Liver (tissue), 3 donors: Measurements from ENCODE around the gene TMEM254.

Experiments used
- ATF3 ChIP-seq: IDR thresholded peaks from 2 replicates; pipeline ENCODE4 v1.6.1; 2016; ENCODE audit warnings: antibody characterized with exemption
- FOXA1 ChIP-seq: IDR thresholded peaks from 2 replicates; pipeline ENCODE4 v1.6.1; 2016; ENCODE audit warnings: antibody characterized with exemption
- JUND ChIP-seq, 2 donors: IDR thresholded peaks; 2 replicates each; pipeline ENCODE4 v1.6.1; 2016; ENCODE audit warnings: antibody characterized with exemption in 2 of 2
- RAD21 ChIP-seq, 2 donors: IDR thresholded peaks; 2 replicates each; pipeline ENCODE4 v1.6.1; 2016; ENCODE audit warnings: antibody characterized with exemption in 2 of 2, mild to moderate bottlenecking in 2 of 2
- REST ChIP-seq: IDR thresholded peaks from 2 replicates; pipeline ENCODE4 v1.6.1; 2016; ENCODE audit warnings: antibody characterized with exemption, mild to moderate bottlenecking
- SP1 ChIP-seq: IDR thresholded peaks from 2 replicates; pipeline ENCODE4 v1.6.1; 2018; ENCODE audit warnings: antibody characterized with exemption, mild to moderate bottlenecking
- TAF1 ChIP-seq: conservative IDR thresholded peaks from 2 replicates; pipeline ENCODE4 v1.6.1; 2016; ENCODE audit warnings: antibody characterized with exemption, mild to moderate bottlenecking
- YY1 ChIP-seq: IDR thresholded peaks from 2 replicates; pipeline ENCODE4 v1.6.1; 2016; ENCODE audit warnings: antibody characterized with exemption, mild to moderate bottlenecking
- TF ChIP-seq, protein P1 (sequence below): fragments of 150-350 bp; IDR thresholded peaks from 2 replicates; pipeline ENCODE4 v1.5.1; 2017; ENCODE audit warnings: improper control_type of control experiment, low read depth, low read length; ENCODE audit not compliant: missing input control
- donor health status: healthy.
- donor health status: healthy.

- no peak for TF ChIP-seq REST
- TF ChIP-seq, protein P1, sequence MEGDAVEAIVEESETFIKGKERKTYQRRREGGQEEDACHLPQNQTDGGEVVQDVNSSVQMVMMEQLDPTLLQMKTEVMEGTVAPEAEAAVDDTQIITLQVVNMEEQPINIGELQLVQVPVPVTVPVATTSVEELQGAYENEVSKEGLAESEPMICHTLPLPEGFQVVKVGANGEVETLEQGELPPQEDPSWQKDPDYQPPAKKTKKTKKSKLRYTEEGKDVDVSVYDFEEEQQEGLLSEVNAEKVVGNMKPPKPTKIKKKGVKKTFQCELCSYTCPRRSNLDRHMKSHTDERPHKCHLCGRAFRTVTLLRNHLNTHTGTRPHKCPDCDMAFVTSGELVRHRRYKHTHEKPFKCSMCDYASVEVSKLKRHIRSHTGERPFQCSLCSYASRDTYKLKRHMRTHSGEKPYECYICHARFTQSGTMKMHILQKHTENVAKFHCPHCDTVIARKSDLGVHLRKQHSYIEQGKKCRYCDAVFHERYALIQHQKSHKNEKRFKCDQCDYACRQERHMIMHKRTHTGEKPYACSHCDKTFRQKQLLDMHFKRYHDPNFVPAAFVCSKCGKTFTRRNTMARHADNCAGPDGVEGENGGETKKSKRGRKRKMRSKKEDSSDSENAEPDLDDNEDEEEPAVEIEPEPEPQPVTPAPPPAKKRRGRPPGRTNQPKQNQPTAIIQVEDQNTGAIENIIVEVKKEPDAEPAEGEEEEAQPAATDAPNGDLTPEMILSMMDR = no peak
- no peak for TF ChIP-seq SP1
- TF ChIP-seq TAF1 = no peak
- no peak for TF ChIP-seq YY1
- no peak for TF ChIP-seq JUND (IDR thresholded peaks at IDR 0.05)
- TF ChIP-seq ATF3 = no peak
- no peak for TF ChIP-seq RAD21 (IDR thresholded peaks at IDR 0.05)
- no peak for TF ChIP-seq FOXA1
These were observed 40.2 kb downstream of the TMEM254 start for GRCh38 chr10:80118669-80119068.
